Ishikawa (cell line): ENCODE results near the gene ARHGAP19.

Experiments used
- CEBPB ChIP-seq: IDR thresholded peaks from 2 replicates; pipeline ENCODE4 v1.6.1; 2012
- CREB1 ChIP-seq: IDR thresholded peaks from 2 replicates; pipeline ENCODE4 v1.6.1; 2012; ENCODE audit warnings: low read depth
- EP300 ChIP-seq: IDR thresholded peaks from 2 replicates; pipeline ENCODE4 v1.6.1; 2012; ENCODE audit warnings: borderline replicate concordance
- FOXM1 ChIP-seq: IDR thresholded peaks from 2 replicates; pipeline ENCODE4 v1.6.1; 2012; ENCODE audit warnings: low read depth, borderline replicate concordance
- NFIC ChIP-seq: IDR thresholded peaks from 2 replicates; pipeline ENCODE4 v1.6.1; 2012
- RAD21 ChIP-seq: IDR thresholded peaks from 2 replicates; pipeline ENCODE4 v1.6.1; 2012; ENCODE audit warnings: low read depth
- REST ChIP-seq: IDR thresholded peaks from 2 replicates; pipeline ENCODE4 v1.6.1; 2012; ENCODE audit warnings: low read depth, mild to moderate bottlenecking
- TAF1 ChIP-seq: IDR thresholded peaks from 2 replicates; pipeline ENCODE4 v1.6.1; 2012; ENCODE audit warnings: low read depth, mild to moderate bottlenecking
- TCF12 ChIP-seq: IDR thresholded peaks from 2 replicates; pipeline ENCODE4 v1.6.1; 2012; ENCODE audit warnings: low read depth
- TEAD4 ChIP-seq: IDR thresholded peaks from 2 replicates; pipeline ENCODE4 v1.6.1; 2012
- YY1 ChIP-seq: IDR thresholded peaks from 2 replicates; pipeline ENCODE4 v1.6.1; 2012; ENCODE audit warnings: low read depth
- ZBTB7A ChIP-seq: IDR thresholded peaks from 2 replicates; pipeline ENCODE4 v1.6.1; 2012; ENCODE audit warnings: low read depth
- TF ChIP-seq, protein P1 (sequence below): IDR thresholded peaks from 2 replicates; pipeline ENCODE4 v1.6.1; 2012
- TF ChIP-seq, protein P2 (sequence below): IDR thresholded peaks from 2 replicates; pipeline ENCODE4 v1.6.1; 2012

DNA sequence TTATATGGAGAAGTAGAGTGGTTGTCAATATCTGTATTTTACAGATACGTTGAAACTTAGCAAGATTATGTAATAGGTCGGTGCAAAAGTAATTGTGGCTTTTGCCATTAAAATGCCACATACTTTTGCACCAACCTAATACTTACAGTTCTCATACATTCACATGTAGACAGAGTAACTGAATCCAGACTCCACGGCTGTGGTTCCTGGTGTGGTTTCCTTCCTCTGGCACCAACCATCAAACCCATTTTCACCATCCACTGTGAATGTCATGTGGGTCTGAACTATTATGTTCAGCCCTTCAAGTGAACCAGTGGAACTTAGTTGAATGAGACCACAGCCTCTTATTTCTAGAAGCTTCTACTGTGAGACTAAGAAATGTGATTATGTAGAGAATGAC, 75.1 kb downstream of the ARHGAP19 start:
- TF ChIP-seq REST (no peak), YY1 (no peak), RAD21 (no peak), NFIC (no peak), CREB1 (no peak), TAF1 (no peak), EP300 (no peak), TCF12 (no peak), FOXM1 (no peak), TEAD4 (no peak), CEBPB (no peak), ZBTB7A (no peak)
- TF ChIP-seq, protein P1, sequence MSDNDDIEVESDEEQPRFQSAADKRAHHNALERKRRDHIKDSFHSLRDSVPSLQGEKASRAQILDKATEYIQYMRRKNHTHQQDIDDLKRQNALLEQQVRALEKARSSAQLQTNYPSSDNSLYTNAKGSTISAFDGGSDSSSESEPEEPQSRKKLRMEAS: no peak
- TF ChIP-seq, protein P2, sequence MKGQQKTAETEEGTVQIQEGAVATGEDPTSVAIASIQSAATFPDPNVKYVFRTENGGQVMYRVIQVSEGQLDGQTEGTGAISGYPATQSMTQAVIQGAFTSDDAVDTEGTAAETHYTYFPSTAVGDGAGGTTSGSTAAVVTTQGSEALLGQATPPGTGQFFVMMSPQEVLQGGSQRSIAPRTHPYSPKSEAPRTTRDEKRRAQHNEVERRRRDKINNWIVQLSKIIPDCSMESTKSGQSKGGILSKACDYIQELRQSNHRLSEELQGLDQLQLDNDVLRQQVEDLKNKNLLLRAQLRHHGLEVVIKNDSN: no peak
